ENCODE measurements around the gene COMMD1. TPM values are rescaled to one million over a fixed set of nuclear protein-coding genes. Genes with fewer than 3 reads are reported as not detected.

The COMMD1 gene
- total RNA-seq (2022; extraction: Qiagen RNA extraction; ENCODE audit: low read depth): 34.0 to 46.2 TPM (median 43.0 TPM) in 5 replicates

GRCh38 chr2:61905372-61906185, at the start of gene COMMD1:
COMMD1 (plus strand) TSS chr2:61905674; CDS start chr2:61905679, 5 bp downstream.

GRCh38 chr2:61888267-61889055, 17.0 kb upstream of the COMMD1 start, which contains the start of gene CCT4:
CCT4 (minus strand) TSS chr2:61888656; CDS start chr2:61888507, 149 bp downstream.

Other genes starting within 250 kb of the COMMD1 start
- 6.1 to 9.3 TPM (median 7.5 TPM) in 5 replicates for gene FAM161A, start 51.6 kb upstream of the COMMD1 start, total RNA-seq (2022; extraction: Qiagen RNA extraction; ENCODE audit: low read depth)
- gene CCT4, start 17.0 kb upstream of the COMMD1 start, total RNA-seq (2022; extraction: Qiagen RNA extraction; ENCODE audit: low read depth): 321 to 336 TPM (median 327 TPM) in 5 replicates